Upper lobe of left lung (tissue), 4 donors: ENCODE data around the gene NOTCH1.

ENCODE experiments used
- CTCF ChIP-seq, 6 experiments: fragments of 450-650 bp in 4 of 6; fragments of 200-600 bp in 2 of 6; sonication (generic) in 2 of 6; IDR thresholded peaks; one replicate each; pipeline ENCODE4 v1.5.1; 2016 to 2019; ENCODE audit warnings: antibody characterized with exemption in 6 of 6
- EP300 ChIP-seq, 4 donors: sonication (generic); formaldehyde crosslinking; IDR thresholded peaks; one replicate each; pipeline ENCODE4 v1.5.1; 2017; ENCODE audit warnings: antibody characterized with exemption in 4 of 4, control low read depth in 2 of 4
- POLR2AphosphoS5 ChIP-seq, 2 donors: sonication (generic); formaldehyde crosslinking; IDR thresholded peaks; one replicate each; pipeline ENCODE4 v1.5.1; 2017; ENCODE audit warnings: antibody characterized with exemption in 2 of 2

GRCh38 chr9:136472640-136473353 is 73.1 kb downstream of the NOTCH1 start:
- no peak for TF ChIP-seq POLR2AphosphoS5 (IDR thresholded peaks at IDR 0.05)
- no peak for TF ChIP-seq CTCF (IDR thresholded peaks at IDR 0.05)
- TF ChIP-seq EP300 (IDR thresholded peaks at IDR 0.05), result no peak
